AG04450 (cell line): ENCODE measurements around the gene CEP85. TPM values are rescaled to one million over a fixed set of nuclear protein-coding genes. Genes with fewer than 3 reads are reported as not detected.
"Not testable (repeated sequence)": the region's sequence is repeated elsewhere in the genome, so short reads cannot be mapped to it uniquely, and the experiment has no call there.

Experiments
- CTCF ChIA-PET: fragments of 300-600, 350-600 bp; formaldehyde crosslinking; extraction: SDS; loops from one replicate; lab custom pipeline; 2022; ENCODE audit warnings: antibody characterized with exemption, inconsistent platforms; lab: Charles Lee
- POLR2A ChIA-PET: fragments of 350-600 bp; formaldehyde crosslinking; extraction: SDS; loops from one replicate; lab custom pipeline; 2021; ENCODE audit warnings: antibody characterized with exemption, inconsistent platforms; lab: Yijun Ruan, JAX
- DNase-seq: peaks from one replicate; pipeline ENCODE4 v3.0.0-alpha.2; 2011; ENCODE audit warnings: low read depth, low spot score
- H3K27ac ChIP-seq: one replicate; pipeline ENCODE4 v1.5.1; 2012; ENCODE audit warnings: low read depth, low read length, control low read depth
- H3K27me3 ChIP-seq: one replicate; pipeline ENCODE4 v1.6.0; 2012; ENCODE audit warnings: low read length; ENCODE audit not compliant: control insufficient read depth, insufficient read depth
- H3K4me3 ChIP-seq: 2 replicates; pipeline ENCODE4 v1.5.1; 2011; ENCODE audit warnings: mild to moderate bottlenecking, low read depth, low read length, control low read depth
- H3K9me3 ChIP-seq: 2 replicates; pipeline ENCODE4 v1.5.1; 2012; ENCODE audit warnings: low read length; ENCODE audit not compliant: control insufficient read depth, insufficient read depth
- polyA plus RNA-seq: library from polyadenylated mRNA; depleted of rRNA; stranded (reverse); fragments of >200 nt; gene quantifications from 2 replicates; pipeline ENCODE4 v1.2.3, GENCODE V29; 2011
- TF ChIP-seq, protein P1 (sequence below): IDR thresholded peaks from 2 replicates; pipeline ENCODE4 v1.5.1; 2011; ENCODE audit warnings: low read depth, low read length, control low read depth, inconsistent platforms

CEP85 gene
- polyA plus RNA-seq, 1 experiment: 5.8 TPM

DNA sequence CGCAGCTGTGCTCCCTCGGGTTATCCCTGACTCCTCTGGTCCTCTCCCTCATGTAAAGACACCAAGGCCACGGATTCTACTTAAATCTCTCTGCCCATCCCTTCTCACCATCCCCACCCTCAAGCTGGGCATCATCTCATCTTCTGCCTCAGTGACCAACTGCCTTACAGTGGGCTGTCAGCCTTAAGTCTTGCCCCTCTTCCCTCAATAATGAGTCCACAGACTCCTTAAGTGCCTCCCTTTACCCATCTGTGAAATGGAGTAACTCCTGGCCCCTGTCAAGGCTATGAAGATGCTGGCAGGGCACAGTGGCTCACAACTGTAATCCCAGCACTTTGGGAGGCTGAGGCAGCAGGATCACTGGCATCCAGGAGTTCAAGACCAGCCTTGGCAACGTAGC, 57.9 kb downstream of the CEP85 start:
- ChIA-PET POLR2A (no interaction called here), CTCF (interaction anchor here (1.6 to 1.7 kb wide), 2 partner anchors 30 to 58 kb away, joined by 3 to 5 read pairs; partner anchors contain the start of gene CEP85)
- Histone ChIP-seq H3K4me3 (no peak overlapping the region), H3K27me3 (no peaks in the 10 kb centered on the region), H3K27ac (no peak overlapping the region), H3K9me3 (no peaks in the 10 kb centered on the region)
- TF ChIP-seq, protein P1, sequence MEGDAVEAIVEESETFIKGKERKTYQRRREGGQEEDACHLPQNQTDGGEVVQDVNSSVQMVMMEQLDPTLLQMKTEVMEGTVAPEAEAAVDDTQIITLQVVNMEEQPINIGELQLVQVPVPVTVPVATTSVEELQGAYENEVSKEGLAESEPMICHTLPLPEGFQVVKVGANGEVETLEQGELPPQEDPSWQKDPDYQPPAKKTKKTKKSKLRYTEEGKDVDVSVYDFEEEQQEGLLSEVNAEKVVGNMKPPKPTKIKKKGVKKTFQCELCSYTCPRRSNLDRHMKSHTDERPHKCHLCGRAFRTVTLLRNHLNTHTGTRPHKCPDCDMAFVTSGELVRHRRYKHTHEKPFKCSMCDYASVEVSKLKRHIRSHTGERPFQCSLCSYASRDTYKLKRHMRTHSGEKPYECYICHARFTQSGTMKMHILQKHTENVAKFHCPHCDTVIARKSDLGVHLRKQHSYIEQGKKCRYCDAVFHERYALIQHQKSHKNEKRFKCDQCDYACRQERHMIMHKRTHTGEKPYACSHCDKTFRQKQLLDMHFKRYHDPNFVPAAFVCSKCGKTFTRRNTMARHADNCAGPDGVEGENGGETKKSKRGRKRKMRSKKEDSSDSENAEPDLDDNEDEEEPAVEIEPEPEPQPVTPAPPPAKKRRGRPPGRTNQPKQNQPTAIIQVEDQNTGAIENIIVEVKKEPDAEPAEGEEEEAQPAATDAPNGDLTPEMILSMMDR: no peak
- no peak for DNase-seq

DNA sequence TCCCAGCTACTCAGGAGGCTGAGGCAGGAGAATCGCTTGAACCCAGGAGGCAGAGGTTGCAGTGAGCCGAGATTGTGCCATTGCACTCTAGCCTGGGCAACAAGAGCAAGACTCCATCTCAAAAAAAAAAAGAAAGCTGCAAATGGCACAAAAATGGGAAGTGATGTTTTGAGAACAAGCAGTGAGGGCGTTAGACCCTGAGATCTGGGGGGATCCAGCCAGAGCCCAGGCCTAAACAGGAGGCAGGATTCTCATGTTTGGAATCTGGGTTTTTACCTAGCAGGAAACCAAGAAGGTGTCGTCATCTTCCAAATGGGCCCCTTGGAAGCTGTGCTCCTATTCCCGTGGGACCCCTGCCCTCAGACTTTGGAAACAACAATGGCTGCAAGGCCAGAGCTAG, 58.7 kb downstream of the CEP85 start:
- H3K9me3 ChIP-seq, H3K27ac ChIP-seq, H3K4me3 ChIP-seq, H3K27me3 ChIP-seq, POLR2A ChIA-PET, DNase-seq: not testable (repeated sequence)
- CTCF ChIA-PET: interaction anchor here (1.6 to 1.7 kb wide), 2 partner anchors 29 to 59 kb away, joined by 3 to 5 read pairs; partner anchors contain the start of gene CEP85

DNA sequence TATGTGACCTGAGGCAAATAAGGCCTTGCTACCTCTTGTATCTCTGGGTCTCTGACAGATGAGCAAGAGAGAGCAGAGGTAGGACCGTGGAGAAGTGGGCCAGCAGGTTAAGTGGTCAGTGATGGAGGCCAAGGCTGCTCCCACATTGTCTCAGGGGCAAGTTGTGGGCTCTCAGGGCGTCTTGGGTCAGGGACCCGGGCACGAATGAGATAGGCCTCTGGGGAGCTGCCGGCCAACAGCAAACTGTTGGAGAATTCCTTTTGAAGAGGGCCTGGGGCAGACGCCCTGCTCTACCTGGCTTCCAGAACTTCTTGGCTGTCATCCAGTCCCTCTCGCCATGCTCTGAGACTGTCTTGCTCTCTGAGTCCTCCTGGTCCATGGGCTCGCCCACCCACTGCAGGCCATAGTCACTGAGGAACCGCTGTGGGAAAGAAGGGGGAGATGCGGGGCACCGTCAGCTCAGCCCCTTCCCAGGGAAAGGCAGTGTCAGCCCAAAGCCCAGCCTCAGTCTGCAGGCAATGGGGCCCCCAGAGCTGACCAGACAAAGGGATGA, 60.0 kb downstream of the CEP85 start:
- TF ChIP-seq, protein P1: no peak
- H3K4me3 ChIP-seq: no peak overlapping the region
- H3K9me3 ChIP-seq: no peaks in the 10 kb centered on the region
- no peaks in the 10 kb centered on the region for H3K27me3 ChIP-seq
- ChIA-PET CTCF (interaction anchor here (1.8 kb wide), 1 partner anchor 18 kb away, joined by 4 read pairs; no protein-coding TSS in a partner anchor), POLR2A (no interaction called here)
- DNase-seq: no peak
- no peak overlapping the region for H3K27ac ChIP-seq

DNA sequence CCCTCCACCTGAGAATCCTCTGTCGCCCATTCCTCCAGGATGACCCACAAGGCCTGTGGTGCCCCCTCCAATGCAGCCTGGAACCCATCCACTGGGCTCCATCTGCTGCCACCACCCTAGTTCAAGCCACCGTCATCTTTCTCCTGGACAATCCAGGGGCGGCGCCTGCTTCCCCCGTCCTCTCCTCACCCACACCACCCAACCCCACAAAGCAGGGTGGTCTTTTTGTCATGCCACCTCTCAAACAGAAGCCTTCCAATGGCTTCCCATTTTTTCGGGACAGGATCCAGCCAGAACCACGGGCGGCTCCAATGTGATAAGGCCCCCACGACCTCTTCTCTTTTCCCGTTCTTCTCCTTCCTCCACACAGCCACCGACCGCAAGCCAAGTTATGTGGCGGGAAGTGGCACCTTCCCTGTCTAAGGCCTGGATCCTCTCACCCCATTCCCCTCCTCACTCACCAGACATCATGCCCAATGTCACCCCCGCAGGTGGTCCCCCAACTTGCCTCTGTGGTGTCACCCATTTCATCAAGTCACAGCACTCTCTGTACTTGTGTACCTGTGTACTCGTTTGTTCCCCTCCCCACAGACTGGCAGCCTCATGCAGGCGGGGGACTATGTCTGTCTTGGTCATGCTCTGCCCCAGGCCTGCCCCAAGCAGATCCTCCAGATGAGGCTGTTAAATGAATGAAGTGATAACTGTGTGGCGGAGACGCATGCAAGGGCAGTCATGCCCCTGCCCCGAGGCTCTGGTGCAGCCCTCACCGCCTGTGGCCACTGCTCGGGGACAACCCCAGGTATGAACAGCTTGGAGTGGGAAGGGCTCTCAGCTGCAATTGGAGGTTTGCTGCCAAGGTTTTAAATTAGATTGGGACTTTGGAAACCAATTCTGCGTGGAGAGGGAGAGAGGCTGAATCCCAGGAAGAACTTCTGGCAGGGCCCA, 61.5 kb downstream of the CEP85 start:
- no peak overlapping the region for H3K27ac ChIP-seq
- TF ChIP-seq, protein P1: no peak
- no peaks in the 10 kb centered on the region for H3K27me3 ChIP-seq
- ChIA-PET POLR2A (interaction anchor here (0.9 kb wide), 1 partner anchor 9 kb away, joined by 3 read pairs; no protein-coding TSS in a partner anchor), CTCF (interaction anchor here (0.6 kb wide), 1 partner anchor 19 kb away, joined by 3 read pairs; no protein-coding TSS in a partner anchor)
- H3K4me3 ChIP-seq: no peak overlapping the region
- DNase-seq: no peak
- no peaks in the 10 kb centered on the region for H3K9me3 ChIP-seq

DNA sequence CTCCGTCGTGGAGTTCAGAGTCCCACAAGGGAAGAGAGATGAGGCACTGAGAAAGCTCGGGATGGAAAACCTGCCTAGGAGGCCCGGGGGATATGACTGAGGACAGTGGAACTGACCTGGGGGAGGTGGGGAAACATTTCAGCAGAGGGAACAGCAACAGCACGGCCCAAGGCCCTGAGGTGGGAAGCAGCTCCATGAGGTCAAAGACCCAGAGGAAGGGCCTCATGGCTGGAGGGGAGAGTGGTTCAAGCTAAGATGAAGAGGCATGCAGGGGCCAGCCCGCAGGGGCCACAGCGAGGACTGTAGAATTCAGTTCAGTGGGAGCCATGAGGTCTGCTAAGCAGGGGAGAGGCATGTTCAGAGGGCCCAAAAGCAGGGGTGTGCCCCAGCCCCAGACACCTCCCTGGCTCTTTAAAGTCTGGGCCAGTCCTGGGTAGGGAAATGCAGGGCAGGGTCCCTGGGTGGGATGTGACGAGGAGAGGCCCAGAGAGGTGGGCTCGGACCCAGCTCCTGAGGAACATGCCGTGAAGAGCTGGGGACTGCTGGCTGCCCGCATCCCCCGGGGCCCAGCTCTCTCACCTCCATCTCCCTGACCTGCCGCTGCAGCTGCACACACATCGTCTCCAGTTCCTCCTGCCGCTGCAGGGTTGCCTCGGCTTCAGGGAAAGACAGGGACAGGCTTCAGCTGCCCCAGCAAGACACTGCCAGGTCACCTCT, 62.5 kb downstream of the CEP85 start:
- Histone ChIP-seq H3K4me3 (no peak overlapping the region), H3K27ac (no peak overlapping the region), H3K9me3 (no peaks in the 10 kb centered on the region), H3K27me3 (no peaks in the 10 kb centered on the region)
- POLR2A ChIA-PET: interaction anchor here (0.9 kb wide), 1 partner anchor 10 kb away, joined by 3 read pairs; no protein-coding TSS in a partner anchor
- TF ChIP-seq, protein P1: no peak
- CTCF ChIA-PET: interaction anchor here (0.6 kb wide), 1 partner anchor 21 kb away, joined by 3 read pairs; no protein-coding TSS in a partner anchor
- no peak for DNase-seq
